T-helper 1 cell (primary cell): ENCODE data around the gene TLK1.
"Not testable (repeated sequence)": the region's sequence is repeated elsewhere in the genome, so short reads cannot be mapped to it uniquely, and the experiment has no call there.

Experiments used
- DNase-seq, 5 donors: peaks; one replicate each; pipeline ENCODE4 v3.0.0-alpha.2; 2012 to 2020

The TLK1 gene

GRCh38 chr2:171169333-171169732 is 8.6 kb upstream of the TLK1 start:
- DNase-seq, result no peak

- no peak for DNase-seq
These were observed 6.8 kb upstream of the TLK1 start for GRCh38 chr2:171167352-171167997.

GRCh38 chr2:171166328-171166983 is 5.8 kb upstream of the TLK1 start:
- no peak for DNase-seq

GRCh38 chr2:171165967-171166327 is 5.3 kb upstream of the TLK1 start:
- no peak for DNase-seq

GRCh38 chr2:171163261-171163660 is 2.6 kb upstream of the TLK1 start:
- DNase-seq, result peak in 1 of 5 donors; percentile 58

GRCh38 chr2:171162522-171163197 is 2.0 kb upstream of the TLK1 start:
- not testable (repeated sequence) for DNase-seq

GRCh38 chr2:171160956-171161740 is 455 bp upstream of the TLK1 start:
- peak in 4 of 5 donors; percentile 45 to 73 (median 52) for DNase-seq

- DNase-seq, result peak; percentile 22 to 50 (median 41)
These were observed 1.1 kb downstream of the TLK1 start for GRCh38 chr2:171159372-171160118.

- no peak for DNase-seq
These were observed 1.8 kb downstream of the TLK1 start for GRCh38 chr2:171158790-171159371.

GRCh38 chr2:171158036-171158789 is 2.5 kb downstream of the TLK1 start:
- no peak for DNase-seq

GRCh38 chr2:171157109-171157500 is 3.6 kb downstream of the TLK1 start:
- DNase-seq, result no peak

- DNase-seq, result no peak
These were observed 6.3 kb downstream of the TLK1 start for GRCh38 chr2:171154348-171154747.

- DNase-seq, result no peak
These were observed 9.9 kb downstream of the TLK1 start for GRCh38 chr2:171150694-171151285.

- no peak for DNase-seq
These were observed 10.6 kb downstream of the TLK1 start for GRCh38 chr2:171149986-171150693.

- DNase-seq, result no peak
These were observed 11.3 kb downstream of the TLK1 start for GRCh38 chr2:171149171-171149938.

GRCh38 chr2:171147081-171147480 is 13.6 kb downstream of the TLK1 start:
- no peak for DNase-seq

- no peak for DNase-seq
These were observed 14.1 kb downstream of the TLK1 start for GRCh38 chr2:171146633-171147032.

- DNase-seq, result no peak
These were observed 14.6 kb downstream of the TLK1 start for GRCh38 chr2:171146071-171146470.

GRCh38 chr2:171143670-171144062 is 17.0 kb downstream of the TLK1 start:
- no peak for DNase-seq
